CMK (cell line): Measurements from ENCODE around the gene FAM149B1.
A peak's percentile ranks its signal among the peaks of the same experiment; 100 is the strongest.

Experiments used
- DNase-seq: peaks from one replicate; pipeline ENCODE4 v3.0.0-alpha.2; 2010; ENCODE audit warnings: low read depth

Gene FAM149B1

GRCh38 chr10:73174148-73174925, 6.4 kb downstream of the FAM149B1 start:
- DNase-seq = no peak

- DNase-seq = no peak
Observed at GRCh38 chr10:73182568-73182967, 14.6 kb downstream of the FAM149B1 start.

DNA sequence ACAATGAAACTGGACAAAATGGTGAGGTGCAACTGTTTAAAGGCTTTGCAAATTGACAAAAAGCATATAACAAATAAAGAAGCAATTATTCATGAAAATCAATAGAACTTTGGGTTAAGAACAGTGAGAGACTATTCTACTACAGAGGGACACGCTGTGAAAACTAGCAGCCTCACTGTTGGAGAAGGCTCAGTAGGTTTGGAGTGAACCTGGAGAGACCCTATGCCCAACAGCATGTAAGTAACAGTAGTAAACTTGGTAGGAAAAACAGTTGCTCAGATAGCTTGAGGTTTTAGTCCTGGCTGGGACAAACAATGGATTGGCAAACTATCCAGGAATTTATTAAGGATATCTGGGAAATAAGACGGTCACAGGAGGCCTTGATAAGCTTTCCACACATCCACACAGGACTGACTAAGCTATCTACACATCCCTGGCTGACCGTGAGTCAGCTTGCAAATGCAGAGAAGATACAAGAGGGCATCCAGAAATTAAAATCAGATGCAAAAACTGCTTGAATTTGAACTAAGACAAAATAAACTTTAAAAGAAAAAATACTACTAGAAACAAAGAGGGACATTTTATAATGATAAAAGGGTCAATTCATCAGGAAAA, 15.9 kb downstream of the FAM149B1 start:
- DNase-seq = no peak

DNA sequence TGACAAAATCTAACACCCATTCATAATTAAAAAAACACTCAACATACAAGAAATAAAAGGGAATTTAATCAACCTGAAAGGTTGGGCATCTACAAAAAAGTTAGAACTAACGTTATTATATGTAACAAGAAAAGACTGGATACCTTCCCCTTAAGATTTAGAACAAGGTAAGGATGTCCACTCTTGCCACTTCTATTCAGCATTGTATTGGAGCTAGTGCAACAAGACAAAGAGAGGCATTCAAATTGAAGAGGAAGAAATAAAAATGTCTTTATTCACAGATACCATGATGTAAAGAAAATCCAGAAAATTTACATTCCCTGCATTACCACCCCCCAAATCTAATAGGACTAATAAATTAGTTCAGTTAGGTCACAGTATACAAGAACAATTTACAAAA, 18.3 kb downstream of the FAM149B1 start:
- DNase-seq = no peak

GRCh38 chr10:73190188-73190587, 22.3 kb downstream of the FAM149B1 start:
- DNase-seq = no peak

- no peak for DNase-seq
Observed at GRCh38 chr10:73205081-73205480, 37.2 kb downstream of the FAM149B1 start.

DNA sequence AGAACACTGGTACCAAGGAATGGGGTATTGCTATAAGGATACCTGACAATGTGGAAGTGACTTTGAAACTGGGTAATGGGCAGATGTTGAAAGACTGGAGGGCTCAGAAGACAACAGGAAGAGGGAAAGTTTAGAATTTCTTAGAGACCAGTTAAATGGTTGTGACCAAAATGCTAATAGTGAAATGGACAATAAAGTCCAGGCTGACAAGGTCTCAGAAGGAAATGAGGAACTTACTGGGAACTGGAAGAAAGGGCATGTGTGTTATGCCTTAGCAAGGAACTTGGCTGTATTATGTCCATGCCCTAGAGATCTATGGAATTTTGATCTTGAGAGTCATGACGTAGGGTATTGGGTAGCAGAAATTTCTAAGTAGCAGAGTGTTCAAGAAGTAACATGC, 38.0 kb downstream of the FAM149B1 start:
- DNase-seq = no peak

DNA sequence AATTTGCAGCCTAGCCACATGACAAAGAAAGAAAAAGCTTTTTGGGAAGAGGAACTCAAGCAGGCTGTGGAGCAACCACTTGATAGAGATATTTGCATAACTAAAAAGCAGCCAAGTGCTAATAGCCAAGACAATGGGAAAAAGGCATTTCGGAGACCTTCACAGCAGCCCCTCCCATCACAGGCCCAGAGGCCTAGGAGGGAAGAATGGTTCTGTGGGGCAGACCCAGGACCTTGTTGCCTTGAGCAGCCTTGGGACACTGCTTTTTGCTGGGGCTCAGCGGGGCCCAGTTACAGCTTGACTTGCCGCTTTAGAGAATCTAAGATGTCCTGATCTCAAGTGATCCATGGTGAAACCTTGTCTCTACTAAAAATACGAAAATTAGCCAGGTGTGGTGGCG, 38.5 kb downstream of the FAM149B1 start:
- no peak for DNase-seq

GRCh38 chr10:73207883-73208282, 40.0 kb downstream of the FAM149B1 start:
- no peak for DNase-seq

- DNase-seq = no peak
Observed at GRCh38 chr10:73209705-73210104, 41.8 kb downstream of the FAM149B1 start.

GRCh38 chr10:73210395-73211105, 42.6 kb downstream of the FAM149B1 start:
- DNase-seq = no peak

DNA sequence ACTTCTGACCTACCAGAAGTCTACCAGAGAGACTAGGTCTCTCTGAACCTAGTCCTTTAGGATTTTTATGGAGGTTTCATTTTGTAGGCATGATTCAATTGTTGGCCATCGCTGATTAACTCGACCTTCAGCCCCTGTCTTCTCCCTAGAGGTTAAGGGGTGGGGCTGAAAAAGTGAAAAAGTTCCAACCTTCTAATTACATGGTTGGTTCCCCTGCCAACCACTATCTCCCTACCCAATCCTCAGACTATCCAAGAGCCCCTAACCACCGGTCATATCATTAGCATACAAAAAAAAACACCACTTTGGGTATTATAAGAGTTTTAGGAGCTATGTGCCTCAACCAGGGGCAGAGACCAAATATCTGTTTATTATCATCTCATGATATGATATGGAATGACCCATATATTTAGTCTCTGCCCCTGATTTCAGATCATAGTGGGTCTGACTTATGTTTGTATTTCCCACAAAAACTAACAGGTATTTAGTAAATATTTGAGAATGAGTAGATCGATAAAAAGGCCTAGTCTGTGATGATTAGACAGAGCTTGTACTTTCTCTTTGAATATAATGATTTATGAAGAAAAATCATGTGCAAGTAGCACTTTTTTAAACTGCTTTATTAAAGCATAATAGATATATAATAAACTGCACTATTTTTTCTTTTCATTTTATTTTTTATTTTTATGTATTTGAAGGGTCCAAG, 43.3 kb downstream of the FAM149B1 start:
- DNase-seq = no peak

- DNase-seq = no peak
Observed at GRCh38 chr10:73215749-73216148, 47.8 kb downstream of the FAM149B1 start.

DNA sequence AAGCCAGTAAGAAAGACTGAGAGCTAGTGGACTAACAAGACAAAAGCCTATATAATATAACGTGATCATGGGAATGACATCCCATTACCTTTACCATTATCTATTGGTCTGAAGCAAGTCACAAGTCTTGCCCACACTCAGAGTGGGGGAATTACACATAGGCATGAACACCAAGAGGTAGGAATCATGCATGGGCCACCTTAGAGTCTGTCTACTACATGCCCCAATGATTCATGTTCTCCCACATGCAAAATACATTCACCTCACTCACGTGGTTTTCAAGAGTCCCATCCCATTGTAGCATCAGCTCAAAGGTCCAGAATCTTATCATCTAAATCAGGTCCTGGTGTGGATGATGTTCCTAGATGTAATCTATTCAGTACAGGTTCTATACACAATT, 49.7 kb downstream of the FAM149B1 start:
- DNase-seq = no peak

GRCh38 chr10:73218431-73219191, 50.7 kb downstream of the FAM149B1 start:
- peak; percentile 39 for DNase-seq

DNA sequence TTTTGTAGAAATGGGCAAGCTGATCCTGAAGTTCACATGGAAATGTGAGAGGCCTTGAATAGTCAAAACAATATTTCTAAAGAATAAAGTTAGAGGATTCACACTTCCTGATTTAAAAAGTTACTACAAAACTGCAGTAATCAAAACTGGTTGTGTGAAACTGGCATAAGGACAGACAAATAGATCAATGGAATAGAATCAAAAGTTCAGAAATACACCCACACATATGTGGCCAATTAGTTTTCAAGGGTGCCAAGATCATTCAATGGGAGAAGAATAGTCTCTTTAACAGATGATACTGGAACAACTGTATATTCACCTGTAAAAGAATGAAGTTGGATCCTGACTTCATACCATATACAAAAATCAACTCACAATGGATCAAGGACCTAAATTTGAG, 51.5 kb downstream of the FAM149B1 start:
- DNase-seq = no peak

DNA sequence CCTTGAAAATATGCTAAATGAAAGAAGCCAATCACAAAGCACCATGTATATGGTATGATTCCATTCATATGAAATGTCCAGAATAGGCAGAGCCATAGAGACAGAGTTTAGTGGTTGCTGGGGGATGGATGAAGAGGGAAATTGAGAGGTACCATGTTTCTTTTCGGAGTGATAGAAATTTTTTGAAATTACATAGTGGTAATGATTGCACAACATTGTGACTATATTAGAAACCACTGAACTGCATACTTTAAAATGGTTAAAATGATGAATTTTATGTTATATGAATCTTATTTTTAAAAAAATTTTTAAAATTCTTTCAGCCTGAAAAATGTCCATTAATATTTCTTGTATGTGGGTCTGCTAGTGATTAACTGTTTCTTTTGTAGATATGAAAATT, 53.1 kb downstream of the FAM149B1 start:
- no peak for DNase-seq

DNA sequence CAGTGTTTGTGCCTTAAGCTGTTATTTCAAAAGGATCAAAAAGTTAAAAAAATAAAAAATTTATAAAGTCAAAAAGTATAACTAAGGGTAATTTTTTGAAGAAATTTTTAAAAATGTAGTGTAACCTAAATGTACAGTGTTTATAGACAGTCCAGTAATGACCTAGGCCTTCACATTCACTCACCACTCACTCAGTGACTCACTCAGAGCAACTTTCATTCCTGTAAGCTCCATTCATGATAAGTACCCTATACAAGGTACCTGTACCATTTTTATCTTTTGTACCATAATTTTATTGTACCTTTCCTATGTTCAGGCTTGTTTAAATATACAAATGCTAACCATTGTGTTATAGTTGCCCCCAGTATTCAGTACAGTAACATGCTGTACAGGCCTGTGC, 57.6 kb downstream of the FAM149B1 start:
- no peak for DNase-seq

GRCh38 chr10:73226663-73227062, 58.7 kb downstream of the FAM149B1 start:
- no peak for DNase-seq

- DNase-seq = no peak
Observed at GRCh38 chr10:73228247-73228646, 60.3 kb downstream of the FAM149B1 start.

- DNase-seq = no peak
Observed at GRCh38 chr10:73229567-73229966, 61.6 kb downstream of the FAM149B1 start.

- DNase-seq = no peak
Observed at GRCh38 chr10:73232887-73233286, 65.0 kb downstream of the FAM149B1 start.
